GM19395 (cell line): ENCODE measurements around the gene PDCD11.
"Not testable (repeated sequence)": the region's sequence is repeated elsewhere in the genome, so short reads cannot be mapped to it uniquely, and the experiment has no call there.

Experiments
- ATAC-seq: cut with Tn5 transposase; IDR thresholded peaks from one replicate; pipeline ENCODE4 v1.9.1; 2021; ENCODE audit warnings: mild to moderate bottlenecking, moderate library complexity; ENCODE audit not compliant: unreplicated experiment

Gene PDCD11

GRCh38 chr10:103396067-103396788 is at the start of gene PDCD11, which contains the start of gene ATP5MK:
PDCD11 (plus strand) TSS chr10:103396626; CDS start chr10:103398427, 1,801 bp downstream.
ATP5MK (minus strand) TSS chr10:103396475; CDS start chr10:103392457, 4,018 bp downstream.
- ATAC-seq: peak; percentile 99

GRCh38 chr10:103350175-103350516 is 46.3 kb upstream of the PDCD11 start:
- no peak for ATAC-seq

GRCh38 chr10:103350517-103351260 is 45.7 kb upstream of the PDCD11 start, which contains the start of gene PCGF6:
PCGF6 (minus strand) TSS chr10:103351140; CDS start chr10:103351066, 74 bp downstream.
- peak; percentile 88 for ATAC-seq

- no peak for ATAC-seq
Observed at GRCh38 chr10:103353281-103353680, 43.1 kb upstream of the PDCD11 start.

- not testable (repeated sequence) for ATAC-seq
Observed at GRCh38 chr10:103354567-103354966, 41.9 kb upstream of the PDCD11 start.

- ATAC-seq: no peak
Observed at GRCh38 chr10:103355906-103356599, 40.4 kb upstream of the PDCD11 start.

- not testable (repeated sequence) for ATAC-seq
Observed at GRCh38 chr10:103359493-103359892, 36.9 kb upstream of the PDCD11 start.

- not testable (repeated sequence) for ATAC-seq
Observed at GRCh38 chr10:103360791-103361190, 35.6 kb upstream of the PDCD11 start.

- ATAC-seq: no peak
Observed at GRCh38 chr10:103367379-103367781, 29.0 kb upstream of the PDCD11 start.

GRCh38 chr10:103367782-103368518 is 28.5 kb upstream of the PDCD11 start, which contains the start of gene TAF5:
TAF5 (plus strand) TSS chr10:103367976; CDS start chr10:103367990, 14 bp downstream.
- peak; percentile 59 for ATAC-seq

- no peak for ATAC-seq
Observed at GRCh38 chr10:103373544-103373943, 22.9 kb upstream of the PDCD11 start.

- ATAC-seq: no peak
Observed at GRCh38 chr10:103374263-103374662, 22.2 kb upstream of the PDCD11 start.

GRCh38 chr10:103382769-103383168 is 13.7 kb upstream of the PDCD11 start:
- no peak for ATAC-seq

- no peak for ATAC-seq
Observed at GRCh38 chr10:103394180-103394579, 2.2 kb upstream of the PDCD11 start.

GRCh38 chr10:103395754-103396066 is 716 bp upstream of the PDCD11 start:
- peak; percentile 2 for ATAC-seq

GRCh38 chr10:103396789-103397087 is 312 bp downstream of the PDCD11 start:
- ATAC-seq: no peak

- ATAC-seq: no peak
Observed at GRCh38 chr10:103397191-103397825, 882 bp downstream of the PDCD11 start.

- no peak for ATAC-seq
Observed at GRCh38 chr10:103413564-103413963, 17.1 kb downstream of the PDCD11 start.

- no peak for ATAC-seq
Observed at GRCh38 chr10:103415581-103415980, 19.2 kb downstream of the PDCD11 start.

- ATAC-seq: no peak
Observed at GRCh38 chr10:103416436-103417147, 20.2 kb downstream of the PDCD11 start.
